ENCODE data around the gene ERCC6.

Gene ERCC6

DNA sequence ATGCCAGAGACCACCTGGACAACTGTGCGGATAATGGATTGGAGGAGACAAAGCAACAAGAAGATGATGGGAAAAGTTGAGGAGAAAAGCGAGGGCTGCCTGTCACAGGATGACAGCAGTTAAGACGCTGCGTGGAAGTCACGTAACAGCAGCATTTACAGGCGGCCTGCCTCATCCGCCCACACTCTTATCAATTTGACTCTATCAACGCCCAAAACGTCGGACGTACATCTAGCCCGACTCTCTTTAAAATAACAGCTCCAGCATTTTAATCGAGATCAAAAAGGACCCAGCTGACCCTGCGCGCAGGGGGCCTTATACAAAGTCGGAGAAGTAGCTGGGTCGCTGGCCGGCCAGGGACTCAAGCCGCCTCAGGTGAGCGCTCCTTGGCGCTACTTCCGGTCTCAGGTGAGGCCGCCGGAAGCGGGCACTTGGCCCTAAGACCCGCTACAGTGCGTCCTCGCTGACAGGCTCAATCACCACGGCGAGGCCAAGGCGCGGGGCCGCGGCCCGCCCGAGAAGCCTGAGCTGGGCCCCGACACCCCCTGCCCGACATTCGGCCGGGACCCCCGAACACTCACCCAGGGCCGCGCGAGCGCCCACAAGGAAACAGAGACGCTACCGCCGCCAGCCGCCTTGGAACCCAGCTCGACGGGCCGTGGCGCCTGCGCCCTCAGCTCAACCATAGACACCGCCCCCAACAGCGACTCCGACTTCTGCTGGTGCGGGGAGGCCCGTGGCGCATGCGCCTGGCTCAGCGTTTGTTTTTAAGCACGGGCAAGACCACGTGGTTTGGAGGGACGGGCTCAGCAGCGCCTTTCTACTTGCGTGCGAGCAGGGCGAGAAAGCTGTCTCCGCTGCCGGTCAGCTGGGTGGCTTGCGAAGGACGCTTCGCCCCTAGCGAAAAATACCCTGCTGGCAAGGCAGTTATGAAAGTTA is at the start of gene ERCC6:
Gene ERCC6 (minus strand): TSS at position 741 of the 939 bp plus-strand sequence.
- DNase-seq (ENCODE audit: extremely low spot score, insufficient read length, low read depth) (peak; percentile 100), FAIRE-seq (peak; percentile 94)

GRCh38 chr10:49587981-49588380 is 49.1 kb upstream of the ERCC6 start:
- FAIRE-seq (no peak), DNase-seq (ENCODE audit: extremely low spot score, insufficient read length, low read depth) (no peak)

- no peak for FAIRE-seq
Measured at GRCh38 chr10:49585387-49585786, 46.5 kb upstream of the ERCC6 start.

GRCh38 chr10:49579621-49580020 is 40.7 kb upstream of the ERCC6 start:
- FAIRE-seq = no peak
- DNase-seq (ENCODE audit: extremely low spot score, insufficient read length, low read depth) = no peak

More at GRCh38 chr10:49585387-49585786, 46.5 kb upstream of the ERCC6 start:
- DNase-seq (ENCODE audit: extremely low spot score, insufficient read length, low read depth) = no peak

DNA sequence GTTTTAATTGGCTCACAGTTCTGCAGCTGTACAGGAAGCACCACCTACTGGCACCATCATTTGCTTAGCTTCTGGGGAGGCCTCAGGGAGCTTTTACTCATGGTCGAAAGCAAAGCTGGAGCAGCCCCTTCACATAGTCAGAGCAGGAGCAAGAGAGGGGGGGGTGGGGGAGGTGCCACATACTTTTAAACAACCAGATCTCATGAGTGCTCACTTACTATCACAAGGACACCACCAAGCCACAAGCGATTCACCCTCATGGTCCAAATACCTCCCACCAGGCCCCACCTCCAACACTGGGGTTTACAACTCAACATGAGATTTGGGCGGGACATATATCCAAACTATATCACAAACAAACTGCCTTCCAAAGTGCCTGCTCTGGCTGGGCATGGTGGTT is 39.5 kb upstream of the ERCC6 start:
- no peak for FAIRE-seq
- no peak for DNase-seq (ENCODE audit: extremely low spot score, insufficient read length, low read depth)

GRCh38 chr10:49577182-49577925 is 38.4 kb upstream of the ERCC6 start:
- DNase-seq (ENCODE audit: extremely low spot score, insufficient read length, low read depth) = no peak
- no peak for FAIRE-seq

- DNase-seq (ENCODE audit: extremely low spot score, insufficient read length, low read depth) (no peak), FAIRE-seq (no peak)
Measured at GRCh38 chr10:49575489-49576072, 36.7 kb upstream of the ERCC6 start.

DNA sequence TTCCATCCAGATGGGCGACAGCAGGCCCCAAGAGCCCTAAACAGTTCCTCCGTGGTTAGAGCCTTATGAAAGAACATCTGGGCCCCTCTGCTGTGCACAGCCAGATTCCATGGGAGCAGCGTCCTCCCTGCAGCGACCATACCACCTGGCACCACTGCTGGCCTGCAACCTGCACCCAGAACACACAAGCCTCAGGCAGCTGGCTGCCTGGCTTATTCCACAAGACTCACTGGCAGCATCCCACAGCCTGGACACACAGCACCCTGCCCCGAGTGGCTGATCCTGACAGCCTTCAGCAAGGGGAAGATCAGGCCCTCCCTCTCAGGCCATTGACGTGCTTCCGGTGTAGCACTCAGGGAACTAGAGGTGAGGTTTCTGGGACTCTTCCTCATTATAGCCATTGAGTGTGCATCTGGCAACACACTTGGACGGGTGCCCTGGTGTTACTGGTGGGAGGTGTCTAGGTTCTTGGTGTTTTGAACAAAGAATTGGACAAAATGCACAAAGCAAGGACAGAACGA is 33.7 kb upstream of the ERCC6 start:
- no peak for FAIRE-seq

DNA sequence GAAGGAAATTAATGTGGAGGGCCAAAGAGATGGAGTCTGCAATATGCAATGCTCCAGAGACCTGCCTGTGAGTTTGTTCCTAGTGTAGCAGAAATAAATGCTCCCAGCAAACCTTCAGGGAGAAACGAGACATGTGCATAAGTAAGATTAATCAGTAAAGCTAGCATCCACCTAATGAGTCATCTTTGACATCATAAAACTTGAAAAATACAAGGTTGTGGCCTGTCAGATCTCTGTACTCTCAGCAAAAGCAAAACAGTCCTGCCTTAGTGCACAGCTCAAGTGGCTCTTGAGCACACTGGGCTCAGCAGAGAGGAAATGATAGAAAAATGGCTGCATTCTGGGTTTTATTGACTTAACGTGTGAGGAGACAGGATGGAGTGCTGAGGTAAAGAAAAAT is 32.5 kb upstream of the ERCC6 start:
- DNase-seq (ENCODE audit: extremely low spot score, insufficient read length, low read depth) = no peak
- no peak for FAIRE-seq

More for the DNA sequence above, 33.7 kb upstream of the ERCC6 start:
- DNase-seq (ENCODE audit: extremely low spot score, insufficient read length, low read depth) = no peak

GRCh38 chr10:49569031-49569631 is 30.2 kb upstream of the ERCC6 start:
- FAIRE-seq = no peak
- no peak for DNase-seq (ENCODE audit: extremely low spot score, insufficient read length, low read depth)

DNA sequence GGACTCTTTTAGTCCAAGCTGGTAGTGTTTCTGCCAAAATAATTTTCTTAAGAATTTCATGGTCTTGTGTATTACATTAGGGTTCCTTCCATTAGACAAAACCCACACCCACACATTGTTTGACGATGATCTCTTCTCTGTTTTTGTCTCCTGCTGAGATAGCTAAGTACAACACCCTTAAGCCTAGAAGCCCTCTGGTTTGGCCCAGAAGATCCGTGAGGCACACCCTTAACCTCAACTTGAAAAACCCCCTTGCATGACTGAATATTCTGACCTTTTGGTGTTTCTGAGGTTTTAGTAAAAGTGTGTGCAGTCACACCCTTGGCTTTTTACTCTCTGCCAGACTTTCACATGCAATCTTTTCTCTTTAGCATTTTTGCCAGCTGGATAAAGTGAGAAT is 29.3 kb upstream of the ERCC6 start:
- DNase-seq (ENCODE audit: extremely low spot score, insufficient read length, low read depth) (no peak), FAIRE-seq (peak; percentile 58)

- FAIRE-seq (no peak), DNase-seq (ENCODE audit: extremely low spot score, insufficient read length, low read depth) (no peak)
Measured at GRCh38 chr10:49567810-49568209, 28.9 kb upstream of the ERCC6 start.

- FAIRE-seq (no peak), DNase-seq (ENCODE audit: extremely low spot score, insufficient read length, low read depth) (no peak)
Measured at GRCh38 chr10:49564461-49565009, 25.6 kb upstream of the ERCC6 start.

- FAIRE-seq = no peak
- no peak for DNase-seq (ENCODE audit: extremely low spot score, insufficient read length, low read depth)
Measured at GRCh38 chr10:49562893-49563292, 24.0 kb upstream of the ERCC6 start.

- DNase-seq (ENCODE audit: extremely low spot score, insufficient read length, low read depth) = no peak
- no peak for FAIRE-seq
Measured at GRCh38 chr10:49560526-49560925, 21.6 kb upstream of the ERCC6 start.

DNA sequence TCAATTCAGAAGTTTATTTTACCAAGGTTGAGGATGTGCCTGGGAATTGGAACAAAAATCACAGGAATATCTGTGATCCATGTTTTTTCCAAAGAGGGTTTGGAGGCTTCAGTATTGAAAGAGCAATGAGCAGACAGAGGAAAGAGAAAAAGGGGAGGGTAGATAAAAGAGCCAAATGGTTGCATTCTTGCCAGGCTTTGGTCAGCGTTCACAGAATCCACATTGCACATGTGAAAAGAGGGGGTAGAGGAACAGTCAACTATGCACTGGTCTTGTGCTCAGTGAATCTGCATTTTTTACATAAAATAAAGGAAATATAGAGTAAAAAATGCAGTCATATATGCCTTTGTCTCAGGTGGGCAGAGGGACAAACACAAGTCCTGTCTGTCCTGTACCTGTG is 20.6 kb upstream of the ERCC6 start:
- DNase-seq (ENCODE audit: extremely low spot score, insufficient read length, low read depth) (no peak), FAIRE-seq (no peak)

GRCh38 chr10:49558190-49558589 is 19.3 kb upstream of the ERCC6 start:
- no peak for DNase-seq (ENCODE audit: extremely low spot score, insufficient read length, low read depth)
- FAIRE-seq = no peak

- no peak for FAIRE-seq
- DNase-seq (ENCODE audit: extremely low spot score, insufficient read length, low read depth) = no peak
Measured at GRCh38 chr10:49557681-49558080, 18.8 kb upstream of the ERCC6 start.

GRCh38 chr10:49556723-49557122 is 17.8 kb upstream of the ERCC6 start:
- FAIRE-seq (no peak), DNase-seq (ENCODE audit: extremely low spot score, insufficient read length, low read depth) (no peak)

GRCh38 chr10:49552277-49552676 is 13.4 kb upstream of the ERCC6 start:
- FAIRE-seq = no peak
- DNase-seq (ENCODE audit: extremely low spot score, insufficient read length, low read depth) = no peak
